Left renal cortex interstitium (tissue), 4 donors: ENCODE measurements around the gene TRIM16. TPM values are rescaled to one million over a fixed set of nuclear protein-coding genes. Genes with fewer than 3 reads are reported as not detected.
A peak's percentile ranks its signal among the peaks of the same experiment; 100 is the strongest.
"Not testable (repeated sequence)": the region's sequence is repeated elsewhere in the genome, so short reads cannot be mapped to it uniquely, and the experiment has no call there.

Experiments
- DNase-seq, 4 donors: peaks; one replicate each; pipeline ENCODE4 v3.0.0-alpha.2; 2013; ENCODE audit warnings: low read depth in 4 of 4, low spot score in 2 of 4, missing footprints in 1 of 4
- polyA plus RNA-seq, 4 donors: library from polyadenylated mRNA; unstranded; fragments of 120-200 nt; gene quantifications; one replicate each; pipeline ENCODE4 v1.2.1, GENCODE V29; 2013; ENCODE audit not compliant: insufficient read length in 4 of 4

Gene TRIM16
- polyA plus RNA-seq, 4 donors: 23.4 to 26.9 (median 25.4) TPM

GRCh38 chr17:15659663-15660062 lies 24.4 kb downstream of the TRIM16 start:
- no peak for DNase-seq

DNA sequence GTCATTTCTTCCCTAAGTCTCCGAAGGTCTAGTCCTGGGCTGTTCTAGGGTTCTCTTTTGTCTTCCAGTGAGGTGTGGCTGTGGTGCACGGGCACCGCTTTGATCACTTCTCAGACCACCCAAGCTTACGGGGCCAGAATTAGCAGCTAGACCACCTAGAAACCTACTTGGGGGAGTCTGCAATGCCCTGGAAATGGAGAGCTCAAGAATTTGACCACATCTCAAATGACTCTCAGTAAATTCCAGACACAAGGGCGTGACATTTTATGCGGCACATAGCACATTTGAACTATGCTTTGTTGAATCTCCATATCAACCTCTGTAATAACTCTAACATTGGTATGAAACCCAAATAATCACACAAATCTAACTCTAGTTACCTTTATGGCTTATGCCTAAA lies 24.9 kb downstream of the TRIM16 start:
- DNase-seq: no peak

GRCh38 chr17:15658296-15658695 lies 25.8 kb downstream of the TRIM16 start:
- DNase-seq: no peak

DNA sequence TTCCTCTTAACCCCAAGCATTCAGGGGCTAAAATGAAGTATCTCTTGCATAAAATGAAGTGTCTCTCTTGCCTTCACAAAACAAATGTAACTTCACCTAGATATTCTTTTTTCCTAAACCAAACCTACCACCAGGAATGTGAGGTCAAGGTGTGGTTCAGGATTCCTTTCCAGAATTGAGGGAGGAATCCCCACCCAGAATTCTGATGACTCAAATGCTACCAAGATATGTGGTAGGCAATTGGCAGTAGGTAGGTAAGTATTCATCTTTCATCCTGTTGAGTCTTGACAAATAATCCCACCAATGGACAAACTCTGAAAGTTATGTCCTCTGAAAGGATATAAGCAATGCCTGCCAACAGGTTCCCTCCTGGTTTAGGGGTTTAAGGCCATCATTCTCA lies 26.2 kb downstream of the TRIM16 start:
- no peak for DNase-seq

DNA sequence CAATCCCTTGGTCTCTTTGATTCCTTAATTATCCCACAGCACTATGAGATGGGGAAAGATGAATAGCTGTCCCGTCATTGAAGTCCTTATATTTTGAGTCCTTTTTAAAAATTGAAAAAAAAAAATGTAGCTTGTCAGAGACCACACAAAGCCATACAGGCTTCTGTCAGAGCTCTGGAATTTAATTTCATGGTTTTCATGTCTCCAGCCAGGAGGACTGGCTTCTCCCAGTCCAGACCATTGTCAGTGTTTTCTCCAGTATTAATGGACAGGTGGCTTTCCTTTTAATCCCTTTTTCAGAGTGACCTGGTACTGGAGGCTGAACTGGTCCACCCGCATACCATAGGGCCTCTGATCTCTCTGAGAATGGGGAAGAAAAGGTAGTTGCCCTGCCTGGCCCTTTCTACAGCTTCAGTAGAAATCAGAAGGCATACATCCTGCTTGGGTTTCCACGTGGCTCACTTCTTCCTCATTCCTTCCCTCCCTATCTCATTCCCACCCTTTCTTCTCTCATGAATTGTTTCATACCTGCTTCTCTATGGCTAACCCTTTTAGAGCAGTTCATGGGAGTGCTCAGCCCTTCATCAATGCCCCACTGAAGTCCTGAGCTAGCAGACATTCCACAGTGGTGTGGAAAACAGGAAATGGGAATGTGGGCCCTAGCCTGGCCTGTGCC lies 29.1 kb downstream of the TRIM16 start:
- DNase-seq: no peak

DNA sequence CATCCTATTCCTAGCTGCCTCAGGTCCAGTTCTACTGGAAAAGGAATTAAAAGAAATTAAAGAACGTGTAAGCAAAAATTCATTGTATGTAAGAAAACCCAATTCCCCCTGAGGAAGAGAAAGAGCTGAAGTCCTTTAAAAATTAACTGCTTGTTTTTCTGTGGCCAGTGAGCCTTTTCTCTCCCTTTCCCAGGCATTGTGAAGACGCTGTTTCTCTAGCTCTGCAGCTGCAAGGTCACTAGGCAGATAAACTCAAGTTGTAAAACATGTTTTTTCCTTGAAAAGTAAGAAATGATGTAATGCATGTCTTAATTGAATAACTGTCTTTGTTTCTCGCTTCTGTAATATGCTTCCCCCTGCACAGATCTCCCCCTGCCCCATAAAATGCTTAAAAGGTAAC lies 29.7 kb downstream of the TRIM16 start:
- not testable (repeated sequence) for DNase-seq

DNA sequence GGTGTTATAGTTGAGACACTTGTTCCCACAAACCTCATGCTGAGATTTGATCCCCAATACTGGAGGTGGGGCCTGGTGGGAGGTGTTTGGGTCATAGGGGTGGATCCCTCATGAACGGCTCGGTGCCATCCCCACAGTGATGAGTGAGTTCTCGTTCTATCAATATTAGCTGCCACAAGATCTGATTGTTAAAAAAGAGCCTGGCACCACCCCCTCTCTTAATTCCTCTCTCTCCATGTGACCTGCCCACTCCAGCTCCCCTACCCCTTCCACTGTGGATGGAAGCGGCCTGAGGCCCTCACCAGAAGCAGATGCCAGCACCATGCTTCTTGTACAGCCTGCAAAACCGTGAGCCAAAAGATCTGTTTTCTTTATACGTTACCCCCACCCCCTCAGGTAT lies 31.2 kb downstream of the TRIM16 start:
- DNase-seq: no peak

- DNase-seq: peak; percentile 73 to 91 (median 79)
Observed at GRCh38 chr17:15651583-15652110, 32.5 kb downstream of the TRIM16 start.

- DNase-seq: no peak
Observed at GRCh38 chr17:15650741-15651582, 33.1 kb downstream of the TRIM16 start.

DNA sequence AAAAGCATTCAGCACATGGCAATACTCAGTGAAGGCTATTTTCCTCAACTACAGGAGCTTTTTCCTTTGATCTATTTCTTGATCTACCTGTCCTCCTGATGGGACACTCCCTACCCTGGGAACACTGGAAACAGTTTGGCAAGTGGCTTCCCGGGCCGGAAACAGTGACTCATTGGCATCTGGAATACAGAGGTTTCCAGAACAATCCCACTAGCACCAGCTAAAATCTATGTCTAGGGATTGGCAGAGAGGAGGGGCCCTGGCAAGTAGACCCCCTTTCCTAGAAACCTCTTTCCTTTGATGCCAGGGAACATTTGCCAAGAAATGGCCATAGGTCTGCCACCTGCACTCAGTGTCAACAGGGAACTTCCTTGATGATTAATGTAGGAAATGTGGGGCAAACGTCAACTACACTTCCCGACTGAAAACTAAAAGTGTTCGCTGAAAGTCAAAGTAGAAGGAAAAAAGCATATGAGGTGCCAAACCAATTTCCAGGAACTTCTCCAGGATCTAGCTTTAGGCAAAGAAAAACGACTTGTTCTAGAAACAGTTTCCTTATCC lies 34.2 kb downstream of the TRIM16 start:
- no peak for DNase-seq

DNA sequence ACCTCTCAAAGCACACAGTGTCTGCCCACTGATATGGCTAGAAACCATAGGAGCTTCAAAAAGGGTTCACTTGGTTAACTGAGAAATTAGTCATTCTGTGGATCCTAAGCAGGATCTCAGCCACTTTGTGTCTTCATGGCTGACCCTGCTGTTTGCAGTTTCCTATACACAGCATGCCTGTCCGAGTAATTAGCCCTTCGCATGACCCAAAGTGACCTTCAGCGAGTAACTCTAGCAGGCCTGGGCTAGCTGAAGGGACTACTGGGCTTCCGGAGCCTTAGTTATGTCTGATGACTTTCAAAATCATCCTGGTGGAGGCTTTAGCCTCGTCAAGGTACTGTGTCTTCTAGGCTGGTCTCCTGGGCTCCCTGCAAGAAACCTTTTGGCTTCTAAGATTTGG lies 35.7 kb downstream of the TRIM16 start:
- DNase-seq: no peak

DNA sequence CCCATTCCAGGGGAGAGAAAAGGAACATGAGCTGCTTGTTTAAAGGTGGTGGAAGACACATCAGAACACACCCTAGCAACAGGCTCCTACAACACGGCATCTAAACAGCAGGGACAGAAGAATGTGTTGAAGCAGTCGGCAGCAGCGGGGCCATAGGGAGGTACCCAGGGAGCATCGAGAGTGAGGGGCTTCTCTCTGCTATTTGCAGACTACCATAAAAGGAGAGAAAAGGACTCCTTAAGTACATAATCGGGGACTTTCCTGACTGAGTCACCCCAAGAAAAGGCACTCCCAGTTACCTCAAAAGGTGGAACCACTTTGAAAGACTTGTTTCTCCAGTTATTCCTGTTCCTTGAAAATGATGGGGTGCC lies 38.2 kb downstream of the TRIM16 start:
- DNase-seq: not testable (repeated sequence)

DNA sequence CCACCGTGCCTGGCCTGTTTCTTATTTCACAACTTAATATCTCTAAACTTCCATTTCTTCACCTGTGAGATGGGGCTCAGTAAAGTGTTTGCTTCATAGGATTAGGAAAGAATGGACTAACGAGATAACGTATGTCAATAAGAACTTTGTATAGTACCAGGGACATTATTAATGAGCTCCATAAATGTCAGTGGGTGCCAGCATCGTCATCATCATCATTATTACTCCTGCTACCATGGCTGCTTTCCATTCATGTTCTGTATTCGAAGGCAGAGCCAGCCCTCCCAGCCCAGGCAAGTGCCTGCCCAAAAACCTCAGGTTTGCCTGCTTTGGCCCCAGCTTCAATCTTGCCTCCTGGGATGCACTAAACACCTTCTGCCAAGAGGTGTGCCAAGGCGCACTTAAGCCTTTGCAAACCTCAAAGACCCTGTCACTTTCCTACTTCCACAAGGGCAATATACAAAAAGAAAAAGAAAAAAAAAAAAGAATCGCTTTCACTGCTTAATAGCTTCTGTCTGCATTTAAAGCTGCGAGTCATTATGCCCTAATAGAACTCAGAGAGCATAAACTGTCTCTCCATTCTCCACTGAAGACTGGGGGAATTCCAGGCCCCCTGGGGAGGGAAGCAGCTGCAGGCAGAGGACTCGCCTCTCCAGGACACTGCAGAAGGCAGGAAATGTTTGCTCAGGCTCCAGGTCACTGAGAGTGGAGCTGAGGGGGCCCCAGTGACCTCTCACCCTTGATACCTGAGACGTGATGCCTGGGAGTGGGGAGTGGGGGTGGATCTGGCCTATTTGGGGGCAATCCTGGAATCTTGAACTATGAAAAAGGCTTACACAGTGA lies 38.8 kb downstream of the TRIM16 start:
- not testable (repeated sequence) for DNase-seq

- DNase-seq: not testable (repeated sequence)
Observed at GRCh38 chr17:15642505-15643251, 41.4 kb downstream of the TRIM16 start.

GRCh38 chr17:15642014-15642413 lies 42.1 kb downstream of the TRIM16 start:
- not testable (repeated sequence) for DNase-seq

GRCh38 chr17:15630930-15631453 lies 53.1 kb downstream of the TRIM16 start:
- DNase-seq: not testable (repeated sequence)

- DNase-seq: not testable (repeated sequence)
Observed at GRCh38 chr17:15629991-15630390, 54.1 kb downstream of the TRIM16 start.

- not testable (repeated sequence) for DNase-seq
Observed at GRCh38 chr17:15623661-15624209, 60.4 kb downstream of the TRIM16 start.

DNA sequence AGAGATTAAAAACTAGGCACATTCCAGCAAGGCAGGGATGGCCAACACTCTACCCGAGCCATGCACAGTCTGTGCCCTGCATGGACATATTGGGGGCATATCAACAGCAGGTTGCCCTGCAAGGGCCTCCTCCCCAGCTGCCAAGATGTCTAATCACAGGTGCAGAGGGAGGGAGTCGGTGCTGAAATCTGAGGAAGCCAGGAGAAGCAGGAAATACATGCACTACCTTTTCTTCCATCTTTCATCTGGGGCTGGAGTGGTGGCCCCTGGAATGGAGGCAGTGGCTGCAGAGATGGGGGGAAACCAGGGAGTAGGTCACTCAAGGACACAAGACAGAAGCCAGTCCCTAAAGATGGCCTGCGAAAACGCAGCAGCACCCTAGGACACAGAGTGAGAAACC lies 60.9 kb downstream of the TRIM16 start:
- not testable (repeated sequence) for DNase-seq
